T-cell (primary cell): ENCODE results near the gene NKRF. TPM values are rescaled to one million over a fixed set of nuclear protein-coding genes. Genes with fewer than 3 reads are reported as not detected.

ENCODE experiments used
- ATAC-seq, 4 experiments: fragments of 200-7000 bp in 3 of 4; fragments of 150-1000 bp in 1 of 4; cut with Tn5 transposase; replicated peaks in 1 of 4; 1 replicate in 3 of 4; 2 replicates in 1 of 4; pipeline ENCODE4 v1.10.0; 2021; ENCODE audit warnings: moderate library complexity in 3 of 4, mild to moderate bottlenecking in 2 of 4, moderate number of reproducible peaks in 1 of 4
- CTCF ChIA-PET, 2 donors: fragments of 300-600 bp; sonication (Branson Sonifier 250); formaldehyde crosslinking; loops; one replicate each; lab custom pipeline; 2022; ENCODE audit warnings: antibody characterized with exemption in 2 of 2; lab: Charles Lee
- POLR2A ChIA-PET, 2 donors: fragments of 300-600 bp; sonication (Branson Sonifier 250); formaldehyde crosslinking; loops; one replicate each; lab custom pipeline; 2022; ENCODE audit warnings: antibody characterized with exemption in 2 of 2; lab: Charles Lee
- DNase-seq, 35 experiments: peaks; one replicate each; pipeline versions ENCODE4 v3.0.0 to v3.0.0-alpha.2; 2013 to 2023
- H3K27ac ChIP-seq: one replicate; pipeline ENCODE4 v1.5.1; 2013; ENCODE audit warnings: low read length
- H3K27me3 ChIP-seq, 2 experiments: replicated peaks in 1 of 2; 1 replicate in 1 of 2; 2 replicates in 1 of 2; pipeline versions ENCODE4 v1.6.1 to v1.7.0; 2013; ENCODE audit warnings: low read length in 1 of 2, mixed read lengths in 1 of 2; ENCODE audit not compliant: control insufficient read depth in 2 of 2, insufficient read depth in 2 of 2; ENCODE audit errors: extremely low read depth in 1 of 2
- H3K36me3 ChIP-seq, 2 donors: 1 replicate in 1 of 2; 2 replicates in 1 of 2; pipeline versions ENCODE4 v1.6.1 to v1.7.0; 2013; ENCODE audit warnings: low read length in 1 of 2; ENCODE audit not compliant: control insufficient read depth in 2 of 2, insufficient read depth in 1 of 2; ENCODE audit errors: extremely low read depth in 1 of 2
- H3K4me1 ChIP-seq, 2 experiments: 1 replicate in 1 of 2; 2 replicates in 1 of 2; pipeline versions ENCODE4 v1.6.1 to v1.7.0; 2013; ENCODE audit warnings: low read length in 2 of 2, mixed read lengths in 1 of 2; ENCODE audit not compliant: insufficient read depth in 2 of 2, control insufficient read depth in 1 of 2; ENCODE audit errors: extremely low read depth in 1 of 2
- H3K4me3 ChIP-seq, 2 donors: 1 replicate in 1 of 2; 2 replicates in 1 of 2; pipeline versions ENCODE4 v1.5.1 to v1.7.0; 2013; ENCODE audit warnings: mild to moderate bottlenecking in 2 of 2, low read length in 1 of 2, moderate library complexity in 1 of 2; ENCODE audit not compliant: control insufficient read depth in 1 of 2; ENCODE audit errors: extremely low read depth in 1 of 2
- H3K9me3 ChIP-seq: 2 replicates; pipeline ENCODE4 v1.7.0; 2013
- H3K27ac Mint-ChIP-seq, 2 donors: one replicate each; pipeline ENCODE4 v1.8.0; 2020 to 2021; ENCODE audit warnings: mild to moderate bottlenecking in 2 of 2, mixed read lengths in 2 of 2
- H3K27me3 Mint-ChIP-seq, 2 donors: one replicate each; pipeline ENCODE4 v1.8.0; 2021 to 2022; ENCODE audit warnings: mixed read lengths in 2 of 2
- H3K36me3 Mint-ChIP-seq: one replicate; pipeline ENCODE4 v1.8.0; 2021; ENCODE audit warnings: mixed read lengths
- H3K4me1 Mint-ChIP-seq, 3 donors: one replicate each; pipeline ENCODE4 v1.8.0; 2020 to 2022; ENCODE audit warnings: mixed read lengths in 3 of 3, mild to moderate bottlenecking in 1 of 3
- H3K4me3 Mint-ChIP-seq, 3 donors: one replicate each; pipeline ENCODE4 v1.8.0; 2020 to 2022; ENCODE audit warnings: mild to moderate bottlenecking in 3 of 3, mixed read lengths in 3 of 3, moderate library complexity in 3 of 3
- H3K9me3 Mint-ChIP-seq, 3 donors: one replicate each; pipeline ENCODE4 v1.8.0; 2020 to 2022; ENCODE audit warnings: mixed read lengths in 3 of 3
- WGBS: methylation state at CpG from one replicate; pipeline ENCODE4 v1.1.5; 2013; ENCODE audit warnings: missing lambda C conversion rate; ENCODE audit not compliant: insufficient coverage; 5-methylcytosine and 5-hydroxymethylcytosine counted together
- total RNA-seq, 35 experiments: library from RNA in 6 of 35; stranded (reverse) in 6 of 35; fragments of 120-200 nt in 1 of 35; gene quantifications; one replicate each; pipeline versions ENCODE4 v1.2.1 to v1.2.4 and lab custom pipeline; 2013 to 2026

NKRF gene
- total RNA-seq, 5 donors from 2014 or later (not counting 1 experiment from before 2014, with no cell fraction given), result 13.0 to 14.2 (median 13.7) TPM

DNA sequence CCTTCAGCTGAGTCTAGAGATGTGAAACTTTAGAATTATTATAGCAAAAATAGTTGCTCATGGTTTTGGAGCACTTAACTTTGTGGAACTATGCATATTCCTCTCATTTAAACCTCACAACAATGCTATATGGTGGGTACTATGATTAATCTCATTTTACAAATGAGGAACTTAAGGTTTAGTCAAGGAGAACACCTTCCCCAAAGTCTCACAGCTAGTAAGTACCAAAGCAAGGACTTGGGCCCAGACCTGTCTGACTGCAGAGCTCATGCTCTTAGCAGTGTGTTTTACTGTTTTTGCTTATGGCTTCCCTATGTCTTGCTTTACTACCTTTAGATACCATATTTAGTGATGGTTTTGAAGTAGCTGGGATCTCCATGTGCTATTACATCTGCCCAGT, 26.8 kb downstream of the NKRF start:
- H3K4me1 Mint-ChIP-seq, result peaks cover 0 to 34% (median 26%) of the 10 kb centered on the region in 3 donors
- POLR2A ChIA-PET, result interaction anchor here in 1 of 2 donors (1.1 kb wide), 1 partner anchor 10 kb away, joined by 3 read pairs; no protein-coding TSS in a partner anchor
- H3K4me3 Mint-ChIP-seq, result no peak overlapping the region
- no peaks in the 10 kb centered on the region for H3K36me3 Mint-ChIP-seq
- DNase-seq (no peak), ATAC-seq (no peak)
- peaks cover 0 to 3% of the 10 kb centered on the region in 2 donors for H3K27me3 Mint-ChIP-seq
- H3K9me3 Mint-ChIP-seq, result no peaks in the 10 kb centered on the region
- CTCF ChIA-PET, result no interaction called here
- H3K27ac ChIP-seq, result no peak overlapping the region
- H3K27ac Mint-ChIP-seq, result peak overlapping the region in 1 of 2 donors; percentile 19
- peaks cover 4 to 7% of the 10 kb centered on the region in 2 experiments for H3K4me1 ChIP-seq
- peaks cover 0 to 8% of the 10 kb centered on the region in 2 donors for H3K36me3 ChIP-seq
- no peaks in the 10 kb centered on the region for H3K9me3 ChIP-seq
- no peak overlapping the region for H3K4me3 ChIP-seq
- H3K27me3 ChIP-seq, result no peaks in the 10 kb centered on the region

DNA sequence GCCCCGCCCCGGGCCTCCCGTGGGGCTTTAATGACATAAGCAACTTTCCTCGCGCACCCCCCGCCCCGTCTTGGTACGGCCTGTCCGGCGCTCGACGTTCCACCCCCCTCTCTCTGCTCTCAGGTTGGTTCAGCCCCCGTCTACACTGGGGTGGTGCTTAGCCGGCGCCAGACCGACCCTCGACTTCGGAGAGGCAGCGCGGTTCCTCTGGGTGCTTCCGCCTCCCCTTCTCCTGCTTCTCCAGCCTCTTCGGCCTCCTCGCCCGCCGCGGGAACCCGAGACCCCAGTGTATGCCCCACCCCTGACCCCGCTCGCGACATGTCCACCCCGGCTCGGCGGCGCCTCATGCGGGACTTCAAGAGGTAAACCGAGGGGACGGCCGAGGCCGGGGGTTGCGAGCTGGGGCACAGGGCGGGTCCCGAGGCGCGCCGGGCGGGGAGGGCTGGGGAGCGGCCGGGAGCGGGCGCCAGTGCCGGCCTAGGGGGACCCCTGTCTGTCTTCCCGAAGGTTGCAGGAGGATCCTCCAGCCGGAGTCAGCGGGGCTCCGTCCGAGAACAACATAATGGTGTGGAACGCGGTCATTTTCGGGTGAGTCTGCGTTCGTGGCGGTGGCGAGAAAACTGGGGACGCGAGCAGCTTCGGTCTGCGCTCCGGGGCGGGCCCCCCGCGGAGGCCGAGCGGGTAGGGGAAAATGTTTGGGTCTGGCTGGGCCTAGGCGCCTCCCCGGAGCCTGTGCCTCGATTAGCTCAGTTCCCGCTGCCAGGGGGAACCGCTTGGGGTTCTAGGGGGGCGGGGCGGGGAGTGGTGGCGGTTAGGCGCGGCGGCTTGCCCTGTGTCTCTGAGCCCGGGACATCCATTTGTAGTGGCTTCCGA, 31.6 kb downstream of the NKRF start, which contains the start of gene UBE2A:
TSS of gene UBE2A (plus strand) at position 170 of the 873 bp plus-strand sequence. CDS start at position 319, 149 bp downstream.
- no peaks in the 10 kb centered on the region for H3K9me3 Mint-ChIP-seq
- Histone ChIP-seq H3K27ac (peak within 1 kb of the TSS; percentile 84), H3K4me3 (peak within 1 kb of the TSS; percentile 62 to 76), H3K9me3 (no peaks in the 10 kb centered on the region), H3K4me1 (peaks cover 4 to 15% of the 10 kb centered on the region in 2 experiments), H3K36me3 (peaks cover 0 to 8% of the 10 kb centered on the region in 2 donors), H3K27me3 (no peaks in the 10 kb centered on the region)
- ATAC-seq, result peak; percentile 91 to 96 (median 92)
- peaks cover 10 to 34% (median 18%) of the 10 kb centered on the region in 3 donors for H3K4me1 Mint-ChIP-seq
- H3K27me3 Mint-ChIP-seq, result peaks cover 0 to 17% of the 10 kb centered on the region in 2 donors
- POLR2A ChIA-PET, result interaction anchor here (0.6 to 1.8 kb wide), 14 partner anchors 9 to 874 kb away, joined by 3 to 7 read pairs (median 3); partner anchors contain the start of genes NDUFA1 (in 1 of the 2), RNF113A (in 1 of the 2) and SEPTIN6 (in 1 of the 2)
- DNase-seq, result peak; percentile 75 to 92 (median 86)
- no peaks in the 10 kb centered on the region for H3K36me3 Mint-ChIP-seq
- CTCF ChIA-PET, result interaction anchor here (0.5 to 1.8 kb wide), 5 partner anchors 32 to 114 kb away, joined by 3 to 7 read pairs (median 4); no protein-coding TSS in a partner anchor
- WGBS, result under 1% methylated on average over 47 of the region's 86 CpGs
- peak within 1 kb of the TSS; percentile 83 to 92 (median 90) for H3K4me3 Mint-ChIP-seq
- H3K27ac Mint-ChIP-seq, result peak within 1 kb of the TSS; percentile 91 to 95

DNA sequence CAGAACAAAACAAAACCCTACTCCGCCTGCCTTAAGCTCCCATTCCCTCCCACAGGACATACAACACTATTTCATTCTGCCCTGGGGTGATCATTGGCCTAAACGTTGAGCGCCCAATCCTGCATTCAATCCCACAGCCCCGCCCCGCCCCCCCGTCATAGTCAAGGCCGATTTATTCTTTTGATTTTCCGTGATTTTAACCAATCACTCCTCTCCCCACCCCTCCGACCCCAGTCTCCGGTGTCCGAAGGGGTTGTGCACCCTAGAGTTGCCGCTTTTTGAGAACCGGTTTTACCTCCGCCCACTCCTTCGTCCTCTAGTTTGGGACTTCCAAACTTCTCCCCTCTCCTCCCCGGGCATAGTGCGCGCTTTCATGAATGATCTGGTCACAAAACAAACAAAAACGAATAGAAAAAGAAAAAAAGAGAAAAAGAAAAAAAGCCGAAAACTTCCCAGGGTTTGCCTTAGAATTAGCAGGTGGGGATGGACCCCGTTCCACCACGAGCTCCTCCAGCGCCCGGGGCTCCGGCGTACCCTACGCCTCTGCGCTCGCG, 32.3 kb downstream of the NKRF start:
- H3K9me3 ChIP-seq, result no peaks in the 10 kb centered on the region
- peaks cover 10 to 30% (median 17%) of the 10 kb centered on the region in 3 donors for H3K4me1 Mint-ChIP-seq
- H3K27ac ChIP-seq, result peak overlapping the region; percentile 84
- POLR2A ChIA-PET, result interaction anchor here in 1 of 2 donors (0.6 to 1.8 kb wide), 6 partner anchors 10 to 298 kb away, joined by 3 to 7 read pairs (median 4); partner anchors contain the start of genes NDUFA1, RNF113A and SEPTIN6
- 0% methylated on average over 4 of the region's 30 CpGs for WGBS
- CTCF ChIA-PET, result interaction anchor here (0.7 to 1.8 kb wide), 4 partner anchors 10 to 81 kb away, joined by 4 to 7 read pairs (median 6); no protein-coding TSS in a partner anchor
- H3K27me3 Mint-ChIP-seq, result peaks cover 0 to 17% of the 10 kb centered on the region in 2 donors
- H3K36me3 Mint-ChIP-seq, result no peaks in the 10 kb centered on the region
- peaks cover 0 to 8% of the 10 kb centered on the region in 2 donors for H3K36me3 ChIP-seq
- DNase-seq, result peak in 2 of 35 experiments; percentile 0 to 14
- no peaks in the 10 kb centered on the region for H3K9me3 Mint-ChIP-seq
- ATAC-seq, result peak in 1 of 4 experiments; percentile 13
- peak overlapping the region; percentile 83 to 92 (median 90) for H3K4me3 Mint-ChIP-seq
- H3K4me3 ChIP-seq, result peak overlapping the region; percentile 62 to 76
- H3K27me3 ChIP-seq, result no peaks in the 10 kb centered on the region
- peak overlapping the region; percentile 91 to 95 for H3K27ac Mint-ChIP-seq
- H3K4me1 ChIP-seq, result peaks cover 4 to 15% of the 10 kb centered on the region in 2 experiments

DNA sequence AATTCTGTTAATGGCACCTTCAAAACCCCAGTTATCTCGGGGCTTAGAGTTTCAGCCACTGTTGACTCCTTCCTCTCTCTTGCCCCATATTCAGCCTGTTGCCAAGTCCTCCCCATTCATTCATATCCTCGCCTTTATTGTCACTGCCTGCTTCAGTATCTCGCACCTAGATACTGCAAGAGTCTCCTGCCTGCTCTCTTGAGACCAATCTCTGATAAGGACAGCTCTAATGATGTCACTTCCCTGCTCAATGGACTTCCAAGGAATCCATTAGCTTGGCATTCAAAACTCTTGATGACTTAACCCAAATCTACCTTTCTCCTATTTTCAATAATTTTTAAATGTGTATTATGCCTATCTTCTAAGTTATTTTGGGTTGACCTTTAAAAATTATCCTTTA, 33.0 kb downstream of the NKRF start:
- peak overlapping the region in 1 of 2 donors; percentile 95 for H3K27ac Mint-ChIP-seq
- no peak for ATAC-seq

DNA sequence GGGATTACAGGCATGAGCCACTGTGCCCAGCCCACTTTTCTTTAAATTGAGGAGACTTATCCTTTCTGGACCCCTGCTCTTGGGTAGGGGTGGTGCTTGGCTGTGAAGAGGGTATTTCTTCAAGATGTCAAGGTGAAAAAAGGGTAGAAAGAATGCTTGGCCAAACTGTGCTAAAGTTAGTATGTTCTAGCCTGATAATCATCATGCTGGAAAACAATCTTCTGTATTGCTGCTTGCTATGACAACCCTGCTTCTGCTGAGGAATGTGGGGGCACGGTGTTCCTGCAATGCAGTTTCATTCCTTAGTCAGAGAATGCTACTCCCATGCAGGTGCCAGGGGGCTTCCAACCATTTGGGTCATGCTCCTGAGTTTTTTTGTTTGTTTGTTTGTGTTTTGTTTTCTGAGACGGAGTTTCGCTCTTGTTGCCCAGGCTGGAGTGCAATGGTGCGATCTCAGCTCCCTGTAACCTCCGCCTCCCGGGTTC, 35.8 kb downstream of the NKRF start:
- POLR2A ChIA-PET, result interaction anchor here in 1 of 2 donors (0.7 kb wide), 1 partner anchor 106 kb away, joined by 5 read pairs; no protein-coding TSS in a partner anchor
- WGBS, result no CpG with 5 or more reads among the region's 6 CpGs

More for the DNA sequence above, 33.0 kb downstream of the NKRF start:
- no peak for DNase-seq
- H3K4me1 Mint-ChIP-seq, result peaks cover 10 to 26% (median 15%) of the 10 kb centered on the region in 3 donors
- Histone ChIP-seq H3K9me3 (no peaks in the 10 kb centered on the region), H3K4me3 (no peak overlapping the region), H3K27me3 (no peaks in the 10 kb centered on the region), H3K27ac (no peak overlapping the region), H3K36me3 (peaks cover 0 to 8% of the 10 kb centered on the region in 2 donors), H3K4me1 (peaks cover 4 to 15% of the 10 kb centered on the region in 2 experiments)
- POLR2A ChIA-PET, result interaction anchor here in 1 of 2 donors (1.1 kb wide), 1 partner anchor 104 kb away, joined by 3 read pairs; no protein-coding TSS in a partner anchor
- no peaks in the 10 kb centered on the region for H3K36me3 Mint-ChIP-seq
- H3K27me3 Mint-ChIP-seq, result peaks cover 0 to 14% of the 10 kb centered on the region in 2 donors
- H3K9me3 Mint-ChIP-seq, result no peaks in the 10 kb centered on the region
- WGBS, result 93% methylated on average over 2 of the region's 3 CpGs
- CTCF ChIA-PET, result interaction anchor here in 1 of 2 donors (1.4 kb wide), 1 partner anchor 10 kb away, joined by 5 read pairs; no protein-coding TSS in a partner anchor
- H3K4me3 Mint-ChIP-seq, result peak overlapping the region; percentile 83 to 92 (median 90)

More for the DNA sequence above, 35.8 kb downstream of the NKRF start:
- no peak for ATAC-seq
- Mint-ChIP-seq H3K27ac (no peak overlapping the region), H3K27me3 (peaks cover 0 to 14% of the 10 kb centered on the region in 2 donors), H3K9me3 (no peaks in the 10 kb centered on the region), H3K36me3 (no peaks in the 10 kb centered on the region), H3K4me1 (peaks cover 3 to 13% (median 10%) of the 10 kb centered on the region in 3 donors), H3K4me3 (no peak overlapping the region)
- Histone ChIP-seq H3K4me1 (peaks cover 2 to 13% of the 10 kb centered on the region in 2 experiments), H3K27ac (no peak overlapping the region), H3K9me3 (no peaks in the 10 kb centered on the region), H3K27me3 (no peaks in the 10 kb centered on the region), H3K36me3 (no peaks in the 10 kb centered on the region), H3K4me3 (no peak overlapping the region)
- DNase-seq, result no peak
- CTCF ChIA-PET, result interaction anchor here in 1 of 2 donors (0.7 kb wide), 2 partner anchors 22 to 206 kb away, joined by 3 to 4 read pairs; no protein-coding TSS in a partner anchor
